ENCODE results near the gene POLH. TPM values are rescaled to one million over a fixed set of nuclear protein-coding genes. Genes with fewer than 3 reads are reported as not detected.

The POLH gene
- total and polyA plus RNA-seq, 9 of the 15 experiments (the other 6 are each of a cell fraction or from before 2014, with no cell fraction given) = 5.8 to 31.6 (median 20.6) TPM

DNA sequence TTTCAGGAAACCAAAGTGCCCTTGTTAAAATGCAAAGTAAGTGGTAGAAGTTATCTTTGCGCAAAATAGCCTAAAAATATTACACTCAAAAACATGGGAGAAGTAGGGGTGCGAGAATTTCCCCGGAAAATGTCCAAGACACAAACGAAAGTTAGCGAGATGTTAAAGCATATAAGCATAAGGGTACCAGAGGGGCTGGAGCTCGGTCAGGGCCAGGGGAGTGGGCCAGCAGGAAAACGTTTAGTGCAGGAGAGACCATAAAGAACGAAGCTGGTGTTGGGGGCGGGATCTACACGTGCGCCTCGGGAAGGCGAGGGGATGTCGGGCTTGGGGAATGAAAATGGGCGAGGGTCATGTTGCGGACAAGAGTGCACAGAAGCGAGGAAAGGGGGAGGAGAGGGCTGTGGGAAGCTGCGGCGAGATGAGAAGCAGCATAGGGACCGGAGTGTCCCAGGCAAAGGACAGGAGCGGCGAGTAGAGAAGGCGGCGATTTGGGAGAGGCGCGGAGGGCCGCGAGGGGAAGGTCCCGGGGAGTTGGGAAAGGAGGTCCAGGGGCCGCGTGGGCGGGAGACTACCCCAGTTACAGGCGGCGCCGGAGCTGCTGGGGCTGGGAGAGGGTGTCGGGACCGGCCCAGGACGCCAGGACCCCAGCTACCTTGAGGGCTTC lies 747 bp upstream of the POLH start (continued):
- TF ChIP-seq GABPB1 (CRISPR knock-in tag; IDR thresholded peaks at IDR 0.05) (no peak), JUN (IDR thresholded peaks at IDR 0.05; ENCODE audit: borderline replicate concordance, low read depth, low read length) (no peak), JUN (CRISPR knock-in tag; IDR thresholded peaks at IDR 0.05; ENCODE audit: borderline replicate concordance) (peak; percentile 70; the same call in 1 of the 2 replicates), YBX1 (IDR thresholded peaks at IDR 0.05) (no peak), KDM5B (IDR thresholded peaks at IDR 0.05; ENCODE audit: insufficient replicate concordance, low read depth, low read length) (peak; percentile 42), SNIP1 (IDR thresholded peaks at IDR 0.05; ENCODE audit: low read depth) (0 out of 2 replicates have a peak, but pooled peaks have one; percentile 27), FOXK2 (conservative IDR thresholded peaks at IDR 0.05 in 1 of 2, IDR thresholded peaks at IDR 0.05 in 1 of 2; ENCODE audit: low read depth in 2 of 2) (peak in 1 of 2 experiments; percentile 61), BRD9 (IDR thresholded peaks at IDR 0.05; ENCODE audit: low read depth, partially characterized antibody) (peak; percentile 54), ZSCAN29 (IDR thresholded peaks at IDR 0.05) (peak; percentile 25; the same call in 1 of the 2 replicates), ZBTB17 (CRISPR knock-in tag; IDR thresholded peaks at IDR 0.05) (no peak), GTF2A2 (tag; IDR thresholded peaks at IDR 0.05) (no peak), CBFA2T3 (IDR thresholded peaks at IDR 0.05) (no peak), GATA2 (CRISPR knock-in tag; IDR thresholded peaks at IDR 0.05) (0 out of 2 replicates have a peak, but pooled peaks have one; percentile 6), LCOR (CRISPR knock-in tag; IDR thresholded peaks at IDR 0.05) (peak; percentile 60; the same call in 1 of the 2 replicates), NFRKB (IDR thresholded peaks at IDR 0.05; ENCODE audit: low read depth) (peak; percentile 86; the same call in 1 of the 2 replicates), TAL1 (IDR thresholded peaks at IDR 0.05) (0 out of 2 replicates have a peak, but pooled peaks have one; percentile 21), MTA1 (IDR thresholded peaks at IDR 0.05; ENCODE audit: borderline replicate concordance) (peak; percentile 59; the same call in 1 of the 2 replicates), HDGF (IDR thresholded peaks at IDR 0.05) (peak; percentile 89; the same call in 1 of the 2 replicates), ZSCAN32 (CRISPR knock-in tag; IDR thresholded peaks at IDR 0.05) (no peak), TCFL5 (CRISPR knock-in tag; conservative IDR thresholded peaks at IDR 0.05) (no peak), SRSF1 (IDR thresholded peaks at IDR 0.05; ENCODE audit: low read depth, low read length) (no peak)
- TF ChIP-seq, protein P1, sequence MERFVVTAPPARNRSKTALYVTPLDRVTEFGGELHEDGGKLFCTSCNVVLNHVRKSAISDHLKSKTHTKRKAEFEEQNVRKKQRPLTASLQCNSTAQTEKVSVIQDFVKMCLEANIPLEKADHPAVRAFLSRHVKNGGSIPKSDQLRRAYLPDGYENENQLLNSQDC (CRISPR knock-in tag; IDR thresholded peaks at IDR 0.05) = no peak
- TF ChIP-seq, protein P2, sequence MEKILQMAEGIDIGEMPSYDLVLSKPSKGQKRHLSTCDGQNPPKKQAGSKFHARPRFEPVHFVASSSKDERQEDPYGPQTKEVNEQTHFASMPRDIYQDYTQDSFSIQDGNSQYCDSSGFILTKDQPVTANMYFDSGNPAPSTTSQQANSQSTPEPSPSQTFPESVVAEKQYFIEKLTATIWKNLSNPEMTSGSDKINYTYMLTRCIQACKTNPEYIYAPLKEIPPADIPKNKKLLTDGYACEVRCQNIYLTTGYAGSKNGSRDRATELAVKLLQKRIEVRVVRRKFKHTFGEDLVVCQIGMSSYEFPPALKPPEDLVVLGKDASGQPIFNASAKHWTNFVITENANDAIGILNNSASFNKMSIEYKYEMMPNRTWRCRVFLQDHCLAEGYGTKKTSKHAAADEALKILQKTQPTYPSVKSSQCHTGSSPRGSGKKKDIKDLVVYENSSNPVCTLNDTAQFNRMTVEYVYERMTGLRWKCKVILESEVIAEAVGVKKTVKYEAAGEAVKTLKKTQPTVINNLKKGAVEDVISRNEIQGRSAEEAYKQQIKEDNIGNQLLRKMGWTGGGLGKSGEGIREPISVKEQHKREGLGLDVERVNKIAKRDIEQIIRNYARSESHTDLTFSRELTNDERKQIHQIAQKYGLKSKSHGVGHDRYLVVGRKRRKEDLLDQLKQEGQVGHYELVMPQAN (IDR thresholded peaks at IDR 0.05; ENCODE audit: borderline replicate concordance) = peak; percentile 97
- TF ChIP-seq, protein P3, sequence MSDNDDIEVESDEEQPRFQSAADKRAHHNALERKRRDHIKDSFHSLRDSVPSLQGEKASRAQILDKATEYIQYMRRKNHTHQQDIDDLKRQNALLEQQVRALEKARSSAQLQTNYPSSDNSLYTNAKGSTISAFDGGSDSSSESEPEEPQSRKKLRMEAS (CRISPR knock-in tag; IDR thresholded peaks at IDR 0.05) = no peak
- TF ChIP-seq, protein P4, sequence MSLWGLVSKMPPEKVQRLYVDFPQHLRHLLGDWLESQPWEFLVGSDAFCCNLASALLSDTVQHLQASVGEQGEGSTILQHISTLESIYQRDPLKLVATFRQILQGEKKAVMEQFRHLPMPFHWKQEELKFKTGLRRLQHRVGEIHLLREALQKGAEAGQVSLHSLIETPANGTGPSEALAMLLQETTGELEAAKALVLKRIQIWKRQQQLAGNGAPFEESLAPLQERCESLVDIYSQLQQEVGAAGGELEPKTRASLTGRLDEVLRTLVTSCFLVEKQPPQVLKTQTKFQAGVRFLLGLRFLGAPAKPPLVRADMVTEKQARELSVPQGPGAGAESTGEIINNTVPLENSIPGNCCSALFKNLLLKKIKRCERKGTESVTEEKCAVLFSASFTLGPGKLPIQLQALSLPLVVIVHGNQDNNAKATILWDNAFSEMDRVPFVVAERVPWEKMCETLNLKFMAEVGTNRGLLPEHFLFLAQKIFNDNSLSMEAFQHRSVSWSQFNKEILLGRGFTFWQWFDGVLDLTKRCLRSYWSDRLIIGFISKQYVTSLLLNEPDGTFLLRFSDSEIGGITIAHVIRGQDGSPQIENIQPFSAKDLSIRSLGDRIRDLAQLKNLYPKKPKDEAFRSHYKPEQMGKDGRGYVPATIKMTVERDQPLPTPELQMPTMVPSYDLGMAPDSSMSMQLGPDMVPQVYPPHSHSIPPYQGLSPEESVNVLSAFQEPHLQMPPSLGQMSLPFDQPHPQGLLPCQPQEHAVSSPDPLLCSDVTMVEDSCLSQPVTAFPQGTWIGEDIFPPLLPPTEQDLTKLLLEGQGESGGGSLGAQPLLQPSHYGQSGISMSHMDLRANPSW (CRISPR knock-in tag; IDR thresholded peaks at IDR 0.05) = no peak
